T-cell (primary cell): ENCODE measurements around the gene C2orf15. TPM values are rescaled to one million over a fixed set of nuclear protein-coding genes. Genes with fewer than 3 reads are reported as not detected.

ENCODE experiments used
- ATAC-seq, 4 experiments: fragments of 200-7000 bp in 3 of 4; fragments of 150-1000 bp in 1 of 4; cut with Tn5 transposase; replicated peaks in 1 of 4; 1 replicate in 3 of 4; 2 replicates in 1 of 4; pipeline ENCODE4 v1.10.0; 2021; ENCODE audit warnings: moderate library complexity in 3 of 4, mild to moderate bottlenecking in 2 of 4, moderate number of reproducible peaks in 1 of 4
- CTCF ChIA-PET, 2 donors: fragments of 300-600 bp; sonication (Branson Sonifier 250); formaldehyde crosslinking; loops; one replicate each; lab custom pipeline; 2022; ENCODE audit warnings: antibody characterized with exemption in 2 of 2; lab: Charles Lee
- POLR2A ChIA-PET, 2 donors: fragments of 300-600 bp; sonication (Branson Sonifier 250); formaldehyde crosslinking; loops; one replicate each; lab custom pipeline; 2022; ENCODE audit warnings: antibody characterized with exemption in 2 of 2; lab: Charles Lee
- DNase-seq, 35 experiments: peaks; one replicate each; pipeline versions ENCODE4 v3.0.0 to v3.0.0-alpha.2; 2013 to 2023
- H3K27ac ChIP-seq: one replicate; pipeline ENCODE4 v1.5.1; 2013; ENCODE audit warnings: low read length
- H3K27me3 ChIP-seq, 2 experiments: replicated peaks in 1 of 2; 1 replicate in 1 of 2; 2 replicates in 1 of 2; pipeline versions ENCODE4 v1.6.1 to v1.7.0; 2013; ENCODE audit warnings: low read length in 1 of 2, mixed read lengths in 1 of 2; ENCODE audit not compliant: control insufficient read depth in 2 of 2, insufficient read depth in 2 of 2; ENCODE audit errors: extremely low read depth in 1 of 2
- H3K36me3 ChIP-seq, 2 donors: 1 replicate in 1 of 2; 2 replicates in 1 of 2; pipeline versions ENCODE4 v1.6.1 to v1.7.0; 2013; ENCODE audit warnings: low read length in 1 of 2; ENCODE audit not compliant: control insufficient read depth in 2 of 2, insufficient read depth in 1 of 2; ENCODE audit errors: extremely low read depth in 1 of 2
- H3K4me1 ChIP-seq, 2 experiments: 1 replicate in 1 of 2; 2 replicates in 1 of 2; pipeline versions ENCODE4 v1.6.1 to v1.7.0; 2013; ENCODE audit warnings: low read length in 2 of 2, mixed read lengths in 1 of 2; ENCODE audit not compliant: insufficient read depth in 2 of 2, control insufficient read depth in 1 of 2; ENCODE audit errors: extremely low read depth in 1 of 2
- H3K4me3 ChIP-seq, 2 donors: 1 replicate in 1 of 2; 2 replicates in 1 of 2; pipeline versions ENCODE4 v1.5.1 to v1.7.0; 2013; ENCODE audit warnings: mild to moderate bottlenecking in 2 of 2, low read length in 1 of 2, moderate library complexity in 1 of 2; ENCODE audit not compliant: control insufficient read depth in 1 of 2; ENCODE audit errors: extremely low read depth in 1 of 2
- H3K9me3 ChIP-seq: 2 replicates; pipeline ENCODE4 v1.7.0; 2013
- H3K27ac Mint-ChIP-seq, 2 donors: one replicate each; pipeline ENCODE4 v1.8.0; 2020 to 2021; ENCODE audit warnings: mild to moderate bottlenecking in 2 of 2, mixed read lengths in 2 of 2
- H3K27me3 Mint-ChIP-seq, 2 donors: one replicate each; pipeline ENCODE4 v1.8.0; 2021 to 2022; ENCODE audit warnings: mixed read lengths in 2 of 2
- H3K36me3 Mint-ChIP-seq: one replicate; pipeline ENCODE4 v1.8.0; 2021; ENCODE audit warnings: mixed read lengths
- H3K4me1 Mint-ChIP-seq, 3 donors: one replicate each; pipeline ENCODE4 v1.8.0; 2020 to 2022; ENCODE audit warnings: mixed read lengths in 3 of 3, mild to moderate bottlenecking in 1 of 3
- H3K4me3 Mint-ChIP-seq, 3 donors: one replicate each; pipeline ENCODE4 v1.8.0; 2020 to 2022; ENCODE audit warnings: mild to moderate bottlenecking in 3 of 3, mixed read lengths in 3 of 3, moderate library complexity in 3 of 3
- H3K9me3 Mint-ChIP-seq, 3 donors: one replicate each; pipeline ENCODE4 v1.8.0; 2020 to 2022; ENCODE audit warnings: mixed read lengths in 3 of 3
- WGBS: methylation state at CpG from one replicate; pipeline ENCODE4 v1.1.5; 2013; ENCODE audit warnings: missing lambda C conversion rate; ENCODE audit not compliant: insufficient coverage; 5-methylcytosine and 5-hydroxymethylcytosine counted together
- total RNA-seq, 35 experiments: library from RNA in 6 of 35; stranded (reverse) in 6 of 35; fragments of 120-200 nt in 1 of 35; gene quantifications; one replicate each; pipeline versions ENCODE4 v1.2.1 to v1.2.4 and lab custom pipeline; 2013 to 2026

The C2orf15 gene
- total RNA-seq, 5 donors from 2014 or later (not counting 1 experiment from before 2014, with no cell fraction given) = 2.1 to 3.1 (median 2.3) TPM

DNA sequence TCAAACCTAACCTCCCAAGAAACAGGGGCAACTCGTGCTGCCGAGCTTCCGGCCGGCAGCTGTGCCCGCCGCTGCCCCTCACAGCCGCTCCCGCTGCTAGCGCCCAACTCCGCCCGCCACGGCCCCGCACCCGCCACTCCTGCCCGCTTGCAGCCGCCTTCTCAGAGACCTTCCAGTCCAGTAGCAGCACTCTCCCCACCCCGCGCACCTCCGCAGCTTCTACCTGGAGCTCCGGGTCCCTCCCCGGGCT, 722 bp upstream of the C2orf15 start:
- H3K4me1 ChIP-seq = peaks cover 11 to 14% of the 10 kb centered on the region in 2 experiments
- POLR2A ChIA-PET = interaction anchor here (0.6 to 1.4 kb wide), 9 partner anchors 9 to 352 kb away, joined by 3 to 14 read pairs (median 4); partner anchors contain the start of gene REV1 (in 1 of the 2)
- no peaks in the 10 kb centered on the region for H3K27me3 Mint-ChIP-seq
- H3K4me1 Mint-ChIP-seq = peaks cover 10 to 24% (median 19%) of the 10 kb centered on the region in 3 donors
- no peaks in the 10 kb centered on the region for H3K9me3 ChIP-seq
- H3K36me3 ChIP-seq = no peaks in the 10 kb centered on the region
- peak overlapping the region; percentile 87 to 95 (median 94) for H3K4me3 Mint-ChIP-seq
- H3K36me3 Mint-ChIP-seq = peaks cover 13% of the 10 kb centered on the region
- CTCF ChIA-PET = interaction anchor here in 1 of 2 donors (0.8 to 2.3 kb wide), 6 partner anchors 15 to 349 kb away, joined by 3 to 13 read pairs (median 4); partner anchors contain the start of genes EIF5B, LIPT1, MITD1 and MRPL30
- DNase-seq (no peak), ATAC-seq (peak; percentile 20 to 27 (median 24))
- peak overlapping the region; percentile 74 to 98 for H3K4me3 ChIP-seq
- no peaks in the 10 kb centered on the region for H3K27me3 ChIP-seq
- peak overlapping the region; percentile 95 for H3K27ac ChIP-seq
- H3K9me3 Mint-ChIP-seq = peaks cover 0 to 2% (median 0%) of the 10 kb centered on the region in 3 donors
- 0% methylated on average over 21 of the region's 21 CpGs for WGBS
- H3K27ac Mint-ChIP-seq = peak overlapping the region; percentile 95 to 97

DNA sequence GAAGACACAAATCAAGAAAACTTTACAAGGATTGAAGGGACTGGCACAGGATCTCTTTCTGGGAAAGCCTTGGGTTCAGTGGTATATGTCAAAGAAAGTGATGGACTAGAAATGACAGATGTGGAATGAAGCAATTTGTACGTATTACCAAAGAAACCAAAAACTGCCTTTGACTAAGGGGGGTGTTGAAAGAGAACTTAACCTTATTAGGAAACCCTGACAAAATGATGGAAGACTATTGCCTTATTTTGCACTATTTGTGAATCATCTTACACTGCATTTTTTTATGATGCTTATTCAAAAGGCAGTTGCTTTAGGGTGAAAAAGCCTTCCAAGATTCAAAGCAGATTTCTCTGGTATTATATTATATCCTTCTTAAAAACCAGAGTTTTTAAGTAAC, 9.2 kb downstream of the C2orf15 start:
- H3K4me3 Mint-ChIP-seq = no peak overlapping the region
- DNase-seq (no peak), ATAC-seq (no peak)
- WGBS = no CpG with 5 or more reads among the region's 1 CpG
- Histone ChIP-seq H3K9me3 (no peaks in the 10 kb centered on the region), H3K4me1 (peaks cover 7 to 13% of the 10 kb centered on the region in 2 experiments), H3K27me3 (no peaks in the 10 kb centered on the region), H3K4me3 (no peak overlapping the region), H3K27ac (no peak overlapping the region), H3K36me3 (no peaks in the 10 kb centered on the region)
- peaks cover 7 to 11% (median 9%) of the 10 kb centered on the region in 3 donors for H3K4me1 Mint-ChIP-seq
- POLR2A ChIA-PET = interaction anchor here (0.7 to 1.0 kb wide), 2 partner anchors 10 to 910 kb away, joined by 3 to 4 read pairs; no protein-coding TSS in a partner anchor
- H3K36me3 Mint-ChIP-seq = peaks cover 13% of the 10 kb centered on the region
- no peaks in the 10 kb centered on the region for H3K9me3 Mint-ChIP-seq
- H3K27me3 Mint-ChIP-seq = no peaks in the 10 kb centered on the region
- H3K27ac Mint-ChIP-seq = no peak overlapping the region
- CTCF ChIA-PET = no interaction called here

DNA sequence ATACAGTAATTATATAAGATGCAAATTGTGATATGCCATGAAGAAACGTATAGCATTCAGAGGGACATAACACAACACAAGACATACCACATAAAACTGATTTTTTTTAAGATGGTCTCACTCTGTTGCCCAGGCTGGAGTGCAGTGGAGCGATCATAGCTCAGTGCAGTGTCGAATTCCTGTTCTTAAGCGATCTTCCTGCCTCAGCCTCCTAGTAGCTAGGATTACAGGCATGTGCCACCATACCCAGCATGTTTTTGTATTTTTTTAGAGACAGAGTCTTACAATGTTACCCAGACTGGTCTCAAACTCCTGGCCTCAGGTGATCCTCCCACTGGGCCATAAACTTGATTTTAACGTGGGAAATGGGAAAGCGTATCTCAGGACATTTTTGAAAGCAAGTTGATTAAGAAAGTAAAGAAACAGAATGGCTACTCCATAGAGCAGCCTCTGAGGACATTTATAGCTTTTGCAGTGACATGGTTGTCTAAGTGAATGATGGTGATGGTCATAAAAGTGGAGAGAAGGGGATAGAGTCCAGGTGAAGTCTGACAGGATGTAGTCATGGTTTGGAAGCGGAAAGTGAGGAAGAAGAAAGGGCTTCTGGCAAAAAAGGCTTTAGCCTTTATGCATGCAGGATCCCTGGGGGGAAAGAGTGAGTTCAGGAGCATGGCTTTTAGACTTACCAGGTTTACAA, 10.8 kb downstream of the C2orf15 start:
- POLR2A ChIA-PET = no interaction called here
- CTCF ChIA-PET = no interaction called here
- ATAC-seq (no peak), DNase-seq (no peak)
- H3K9me3 Mint-ChIP-seq = no peaks in the 10 kb centered on the region
- whole genome bisulfite sequencing = 97% methylated on average over 5 of the region's 7 CpGs
- H3K27me3 ChIP-seq = no peaks in the 10 kb centered on the region
- H3K27me3 Mint-ChIP-seq = no peaks in the 10 kb centered on the region
- peaks cover 14% of the 10 kb centered on the region for H3K36me3 Mint-ChIP-seq
- no peak overlapping the region for H3K27ac ChIP-seq
- H3K9me3 ChIP-seq = no peaks in the 10 kb centered on the region
- no peak overlapping the region for H3K4me3 Mint-ChIP-seq
- H3K4me1 ChIP-seq = peaks cover 11 to 19% of the 10 kb centered on the region in 2 experiments
- H3K36me3 ChIP-seq = peaks cover 5 to 9% of the 10 kb centered on the region in 2 donors
- H3K4me3 ChIP-seq = no peak overlapping the region
- no peak overlapping the region for H3K27ac Mint-ChIP-seq
- H3K4me1 Mint-ChIP-seq = peaks cover 24 to 26% (median 25%) of the 10 kb centered on the region in 3 donors

DNA sequence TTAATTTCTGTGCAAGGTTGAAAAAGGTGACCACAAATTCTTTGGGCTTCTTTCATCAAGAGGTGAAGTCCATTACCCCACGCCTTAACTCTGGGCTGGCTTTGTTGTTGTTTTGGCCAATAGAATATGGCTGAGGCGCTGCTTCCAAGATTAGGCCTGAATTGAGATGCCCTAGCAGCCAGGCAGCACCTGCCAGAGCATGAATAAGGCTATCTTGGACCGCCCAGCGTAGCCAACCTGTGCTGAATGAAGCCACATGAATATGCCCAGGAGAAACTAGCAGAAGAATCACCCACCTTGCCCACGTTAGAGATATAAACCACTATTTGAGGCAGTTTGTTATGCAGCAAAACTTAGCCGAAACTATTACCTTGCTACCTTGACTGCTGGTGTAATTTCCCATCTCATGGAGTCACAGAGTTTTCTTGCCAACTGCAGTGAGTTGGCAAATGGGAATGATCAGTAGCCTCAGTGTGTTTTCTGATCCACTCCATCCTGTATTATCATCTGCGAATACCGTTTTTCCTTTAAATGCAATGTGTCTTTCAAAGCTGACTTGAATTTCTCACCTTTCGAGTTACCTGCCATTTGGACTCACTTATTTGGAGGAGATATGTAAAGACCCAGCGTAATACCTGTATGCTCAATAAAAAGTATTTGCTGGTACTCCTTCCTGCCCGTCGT, 12.6 kb downstream of the C2orf15 start:
- ChIA-PET CTCF (interaction anchor here in 1 of 2 donors (2.0 to 2.3 kb wide), 2 partner anchors 13 to 26 kb away, joined by 8 to 13 read pairs; partner anchors contain the start of genes C2orf15, MITD1 and MRPL30), POLR2A (interaction anchor here in 1 of 2 donors (1.4 kb wide), 1 partner anchor 26 kb away, joined by 7 read pairs; the partner anchor contains the start of gene MITD1)
- 49% methylated on average over 4 of the region's 12 CpGs for WGBS
- H3K9me3 ChIP-seq = no peaks in the 10 kb centered on the region
- no peaks in the 10 kb centered on the region for H3K27me3 ChIP-seq
- DNase-seq (no peak), ATAC-seq (no peak)
- Mint-ChIP-seq H3K36me3 (peaks cover 18% of the 10 kb centered on the region), H3K4me1 (peaks cover 33 to 35% (median 35%) of the 10 kb centered on the region in 3 donors), H3K4me3 (no peak overlapping the region), H3K9me3 (no peaks in the 10 kb centered on the region), H3K27ac (peak overlapping the region; percentile 89 to 91), H3K27me3 (no peaks in the 10 kb centered on the region)
- peak overlapping the region; percentile 94 for H3K27ac ChIP-seq
- H3K4me3 ChIP-seq = peak overlapping the region; percentile 80 to 95
- H3K4me1 ChIP-seq = peaks cover 11 to 19% of the 10 kb centered on the region in 2 experiments
- H3K36me3 ChIP-seq = peaks cover 5 to 18% of the 10 kb centered on the region in 2 donors

DNA sequence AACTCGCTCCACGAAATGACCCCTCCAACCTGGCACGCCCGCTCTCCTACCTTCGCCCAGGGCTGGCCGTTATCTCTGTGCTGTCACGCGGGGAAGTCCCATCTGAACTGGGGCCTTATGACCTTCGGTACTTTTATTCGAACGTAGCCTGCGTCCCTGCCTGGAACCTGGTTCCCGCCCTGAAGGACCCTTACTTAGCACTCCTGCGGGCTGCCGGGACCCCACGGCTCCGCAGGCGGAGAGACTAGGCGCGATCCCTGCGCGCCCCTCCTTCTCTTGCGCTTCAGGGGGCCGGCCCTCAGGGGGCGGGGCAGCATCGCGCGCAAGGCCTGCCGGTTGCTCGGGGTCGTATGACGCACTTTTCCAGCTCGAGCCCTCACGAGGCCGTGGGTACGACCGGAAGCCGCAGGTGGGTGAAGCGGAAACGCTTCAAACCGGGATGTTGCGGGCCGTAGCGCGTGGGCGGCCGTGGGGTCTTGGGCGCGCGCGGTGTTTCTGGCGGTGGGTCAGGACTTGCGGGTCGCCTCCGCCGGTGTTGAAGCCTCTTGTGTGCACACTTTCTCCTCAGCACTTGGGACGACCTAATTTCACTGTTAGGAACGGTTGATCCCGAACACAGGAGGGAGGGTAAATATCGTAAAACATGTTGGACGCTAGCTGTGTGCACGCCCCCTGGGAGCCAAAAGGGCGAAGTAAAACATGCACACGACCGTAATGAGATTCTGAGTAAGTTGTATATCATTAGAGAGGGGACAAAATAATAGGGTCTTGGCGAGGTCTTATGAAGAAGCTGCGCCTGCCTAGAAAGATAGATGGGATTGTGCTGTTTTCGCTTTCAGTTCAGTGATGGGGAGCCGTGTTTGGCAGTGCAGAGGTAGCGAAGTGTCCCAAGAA, 13.4 kb downstream of the C2orf15 start, which contains the start of the genes LIPT1 and TSGA10:
LIPT1 (plus strand) TSS at position 325 of the 894 bp plus-strand sequence. CDS start 6,991 bp downstream, outside the sequence.
TSGA10 (minus strand) TSS at position 300 of the 894 bp plus-strand sequence. CDS start 45,503 bp downstream, outside the sequence.
- H3K9me3 Mint-ChIP-seq = no peaks in the 10 kb centered on the region
- peak within 1 kb of the TSS; percentile 89 to 91 for H3K27ac Mint-ChIP-seq
- peaks cover 11 to 19% of the 10 kb centered on the region in 2 experiments for H3K4me1 ChIP-seq
- no peaks in the 10 kb centered on the region for H3K9me3 ChIP-seq
- H3K27me3 Mint-ChIP-seq = no peaks in the 10 kb centered on the region
- H3K27me3 ChIP-seq = no peaks in the 10 kb centered on the region
- peak within 1 kb of the TSS; percentile 94 for H3K27ac ChIP-seq
- ATAC-seq = peak; percentile 96 to 99 (median 97)
- ChIA-PET CTCF (interaction anchor here in 1 of 2 donors (2.0 to 2.3 kb wide), 2 partner anchors 14 to 25 kb away, joined by 8 to 13 read pairs; partner anchors contain the start of genes C2orf15, MITD1 and MRPL30), POLR2A (interaction anchor here (0.5 to 1.5 kb wide), 8 partner anchors 12 to 697 kb away, joined by 3 to 14 read pairs (median 4); partner anchors contain the start of genes C2orf15 (in 1 of the 2) and MITD1 (in 1 of the 2))
- peak; percentile 80 to 96 (median 89) for DNase-seq
- no peak within 1 kb of the TSS for H3K4me3 Mint-ChIP-seq
- H3K4me3 ChIP-seq = peak within 1 kb of the TSS; percentile 80 to 95
- whole genome bisulfite sequencing = under 1% methylated on average over 69 of the region's 70 CpGs
- peaks cover 5 to 23% of the 10 kb centered on the region in 2 donors for H3K36me3 ChIP-seq
- H3K36me3 Mint-ChIP-seq = peaks cover 26% of the 10 kb centered on the region
- H3K4me1 Mint-ChIP-seq = peaks cover 37 to 44% (median 39%) of the 10 kb centered on the region in 3 donors
